ENCODE measurements around the gene SNED1.

Gene SNED1

GRCh38 chr2:240998995-240999791 is 775 bp downstream of the SNED1 start:
- Histone ChIP-seq H3K36me3 (ENCODE audit: insufficient read depth, low read length) (peaks cover 36% of the 10 kb centered on the region), H3K27me3 (ENCODE audit: control insufficient read depth, insufficient read depth, low read length) (no peaks in the 10 kb centered on the region), H3K9ac (ENCODE audit: low read depth, low read length) (peak overlapping the region; percentile 85), H3K4me1 (ENCODE audit: control insufficient read depth, insufficient read depth, low read length) (peaks cover 54% of the 10 kb centered on the region), H3K9me3 (replicated peaks; ENCODE audit: low read length) (peaks cover 8% of the 10 kb centered on the region), H3K4me2 (ENCODE audit: low read length) (peak overlapping the region; percentile 98), H3K4me3 (ENCODE audit: low read length) (peak overlapping the region; percentile 89)

GRCh38 chr2:240999873-241000541 is 1.6 kb downstream of the SNED1 start:
- peaks cover 36% of the 10 kb centered on the region for H3K36me3 ChIP-seq (ENCODE audit: insufficient read depth, low read length)
- peaks cover 48% of the 10 kb centered on the region for H3K4me1 ChIP-seq (ENCODE audit: control insufficient read depth, insufficient read depth, low read length)
- H3K9ac ChIP-seq (ENCODE audit: low read depth, low read length), result peak overlapping the region; percentile 85
- H3K4me3 ChIP-seq (ENCODE audit: low read length), result peak overlapping the region; percentile 89
- no peaks in the 10 kb centered on the region for H3K27me3 ChIP-seq (ENCODE audit: control insufficient read depth, insufficient read depth, low read length)
- peak overlapping the region; percentile 98 for H3K4me2 ChIP-seq (ENCODE audit: low read length)
- H3K9me3 ChIP-seq (replicated peaks; ENCODE audit: low read length), result peaks cover 8% of the 10 kb centered on the region

GRCh38 chr2:241000831-241001321 is 2.5 kb downstream of the SNED1 start:
- H3K27me3 ChIP-seq (ENCODE audit: control insufficient read depth, insufficient read depth, low read length), result no peaks in the 10 kb centered on the region
- peak overlapping the region; percentile 21 for H3K4me3 ChIP-seq (ENCODE audit: low read length)
- peaks cover 36% of the 10 kb centered on the region for H3K36me3 ChIP-seq (ENCODE audit: insufficient read depth, low read length)
- H3K9me3 ChIP-seq (replicated peaks; ENCODE audit: low read length), result peaks cover 10% of the 10 kb centered on the region
- H3K4me1 ChIP-seq (ENCODE audit: control insufficient read depth, insufficient read depth, low read length), result peaks cover 48% of the 10 kb centered on the region
- no peak overlapping the region for H3K9ac ChIP-seq (ENCODE audit: low read depth, low read length)
- H3K4me2 ChIP-seq (ENCODE audit: low read length), result peak overlapping the region; percentile 98

GRCh38 chr2:241001413-241002274 is 3.2 kb downstream of the SNED1 start:
- Histone ChIP-seq H3K4me1 (ENCODE audit: control insufficient read depth, insufficient read depth, low read length) (peaks cover 43% of the 10 kb centered on the region), H3K4me3 (ENCODE audit: low read length) (peak overlapping the region; percentile 21), H3K27me3 (ENCODE audit: control insufficient read depth, insufficient read depth, low read length) (no peaks in the 10 kb centered on the region), H3K36me3 (ENCODE audit: insufficient read depth, low read length) (peaks cover 36% of the 10 kb centered on the region), H3K9ac (ENCODE audit: low read depth, low read length) (no peak overlapping the region), H3K9me3 (replicated peaks; ENCODE audit: low read length) (peaks cover 10% of the 10 kb centered on the region), H3K4me2 (ENCODE audit: low read length) (peak overlapping the region; percentile 98)

GRCh38 chr2:241002275-241003046 is 4.0 kb downstream of the SNED1 start:
- Histone ChIP-seq H3K27me3 (ENCODE audit: control insufficient read depth, insufficient read depth, low read length) (no peaks in the 10 kb centered on the region), H3K4me2 (ENCODE audit: low read length) (no peak overlapping the region), H3K4me3 (ENCODE audit: low read length) (no peak overlapping the region), H3K36me3 (ENCODE audit: insufficient read depth, low read length) (peaks cover 36% of the 10 kb centered on the region), H3K9ac (ENCODE audit: low read depth, low read length) (no peak overlapping the region), H3K9me3 (replicated peaks; ENCODE audit: low read length) (peaks cover 10% of the 10 kb centered on the region), H3K4me1 (ENCODE audit: control insufficient read depth, insufficient read depth, low read length) (peaks cover 35% of the 10 kb centered on the region)

GRCh38 chr2:241003047-241003360 is 4.6 kb downstream of the SNED1 start:
- Histone ChIP-seq H3K36me3 (ENCODE audit: insufficient read depth, low read length) (peaks cover 36% of the 10 kb centered on the region), H3K9me3 (replicated peaks; ENCODE audit: low read length) (peaks cover 10% of the 10 kb centered on the region), H3K4me1 (ENCODE audit: control insufficient read depth, insufficient read depth, low read length) (peaks cover 34% of the 10 kb centered on the region), H3K9ac (ENCODE audit: low read depth, low read length) (no peak overlapping the region), H3K4me2 (ENCODE audit: low read length) (no peak overlapping the region), H3K27me3 (ENCODE audit: control insufficient read depth, insufficient read depth, low read length) (no peaks in the 10 kb centered on the region), H3K4me3 (ENCODE audit: low read length) (no peak overlapping the region)

- Histone ChIP-seq H3K4me3 (ENCODE audit: low read length) (no peak overlapping the region), H3K4me1 (ENCODE audit: control insufficient read depth, insufficient read depth, low read length) (peaks cover 33% of the 10 kb centered on the region), H3K36me3 (ENCODE audit: insufficient read depth, low read length) (peaks cover 36% of the 10 kb centered on the region), H3K9ac (ENCODE audit: low read depth, low read length) (no peak overlapping the region), H3K9me3 (replicated peaks; ENCODE audit: low read length) (peaks cover 10% of the 10 kb centered on the region), H3K27me3 (ENCODE audit: control insufficient read depth, insufficient read depth, low read length) (no peaks in the 10 kb centered on the region), H3K4me2 (ENCODE audit: low read length) (no peak overlapping the region)
Observed at GRCh38 chr2:241003369-241003768, 5.0 kb downstream of the SNED1 start.

GRCh38 chr2:241003830-241004564 is 5.6 kb downstream of the SNED1 start:
- peaks cover 36% of the 10 kb centered on the region for H3K36me3 ChIP-seq (ENCODE audit: insufficient read depth, low read length)
- H3K4me3 ChIP-seq (ENCODE audit: low read length), result no peak overlapping the region
- no peak overlapping the region for H3K4me2 ChIP-seq (ENCODE audit: low read length)
- H3K9ac ChIP-seq (ENCODE audit: low read depth, low read length), result no peak overlapping the region
- peaks cover 10% of the 10 kb centered on the region for H3K9me3 ChIP-seq (replicated peaks; ENCODE audit: low read length)
- H3K27me3 ChIP-seq (ENCODE audit: control insufficient read depth, insufficient read depth, low read length), result no peaks in the 10 kb centered on the region
- H3K4me1 ChIP-seq (ENCODE audit: control insufficient read depth, insufficient read depth, low read length), result peaks cover 39% of the 10 kb centered on the region

- H3K4me1 ChIP-seq (ENCODE audit: control insufficient read depth, insufficient read depth, low read length), result peaks cover 44% of the 10 kb centered on the region
- no peak overlapping the region for H3K9ac ChIP-seq (ENCODE audit: low read depth, low read length)
- H3K4me3 ChIP-seq (ENCODE audit: low read length), result no peak overlapping the region
- H3K4me2 ChIP-seq (ENCODE audit: low read length), result no peak overlapping the region
- no peaks in the 10 kb centered on the region for H3K27me3 ChIP-seq (ENCODE audit: control insufficient read depth, insufficient read depth, low read length)
- peaks cover 10% of the 10 kb centered on the region for H3K9me3 ChIP-seq (replicated peaks; ENCODE audit: low read length)
- H3K36me3 ChIP-seq (ENCODE audit: insufficient read depth, low read length), result peaks cover 29% of the 10 kb centered on the region
Observed at GRCh38 chr2:241005569-241005968, 7.2 kb downstream of the SNED1 start.

- Histone ChIP-seq H3K4me3 (ENCODE audit: low read length) (no peak overlapping the region), H3K4me1 (ENCODE audit: control insufficient read depth, insufficient read depth, low read length) (peaks cover 39% of the 10 kb centered on the region), H3K36me3 (ENCODE audit: insufficient read depth, low read length) (peaks cover 21% of the 10 kb centered on the region), H3K27me3 (ENCODE audit: control insufficient read depth, insufficient read depth, low read length) (no peaks in the 10 kb centered on the region), H3K4me2 (ENCODE audit: low read length) (no peak overlapping the region), H3K9me3 (replicated peaks; ENCODE audit: low read length) (peaks cover 10% of the 10 kb centered on the region), H3K9ac (ENCODE audit: low read depth, low read length) (no peak overlapping the region)
Observed at GRCh38 chr2:241006412-241006811, 8.0 kb downstream of the SNED1 start.

Measured in skeletal muscle satellite cell (primary cell).